ENCODE data around the gene RAB17.
A peak's percentile ranks its signal among the peaks of the same experiment; 100 is the strongest.

RAB17 gene

DNA sequence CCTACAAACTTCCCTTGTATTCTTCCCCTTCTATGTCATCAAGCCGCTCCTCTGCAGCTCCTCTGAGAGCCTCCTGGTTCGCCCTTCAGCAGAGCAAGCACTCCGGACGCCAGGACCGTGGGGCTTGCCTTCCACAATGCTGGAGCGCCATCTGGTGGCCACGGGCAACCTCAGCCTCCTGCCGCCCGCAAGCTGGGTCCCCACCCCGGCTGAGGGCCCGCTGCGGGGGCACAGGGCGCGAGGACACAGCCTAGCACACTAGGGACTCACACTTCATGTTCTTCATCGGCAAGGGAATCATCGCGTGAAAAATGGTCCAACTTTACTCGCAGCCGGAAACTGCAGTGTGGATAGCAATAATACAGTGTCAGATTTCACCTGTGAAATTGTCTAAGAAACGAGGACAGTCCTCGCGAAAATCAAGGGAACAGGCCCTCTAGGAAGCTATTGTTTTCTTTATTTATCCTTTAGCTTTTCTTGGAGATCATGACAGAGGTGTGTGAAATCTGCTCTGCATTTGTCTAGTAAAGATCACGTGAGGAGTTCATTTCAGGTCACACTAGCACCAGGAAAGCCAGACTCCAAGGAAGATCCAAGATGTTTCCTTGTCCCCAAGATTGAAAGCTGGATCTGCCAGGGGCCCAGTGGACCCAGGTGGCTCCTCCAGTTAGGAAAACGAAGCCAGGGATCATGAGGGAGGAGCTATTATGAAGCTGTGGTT lies 18.4 kb downstream of the RAB17 start:
- TF ChIP-seq, protein P1, sequence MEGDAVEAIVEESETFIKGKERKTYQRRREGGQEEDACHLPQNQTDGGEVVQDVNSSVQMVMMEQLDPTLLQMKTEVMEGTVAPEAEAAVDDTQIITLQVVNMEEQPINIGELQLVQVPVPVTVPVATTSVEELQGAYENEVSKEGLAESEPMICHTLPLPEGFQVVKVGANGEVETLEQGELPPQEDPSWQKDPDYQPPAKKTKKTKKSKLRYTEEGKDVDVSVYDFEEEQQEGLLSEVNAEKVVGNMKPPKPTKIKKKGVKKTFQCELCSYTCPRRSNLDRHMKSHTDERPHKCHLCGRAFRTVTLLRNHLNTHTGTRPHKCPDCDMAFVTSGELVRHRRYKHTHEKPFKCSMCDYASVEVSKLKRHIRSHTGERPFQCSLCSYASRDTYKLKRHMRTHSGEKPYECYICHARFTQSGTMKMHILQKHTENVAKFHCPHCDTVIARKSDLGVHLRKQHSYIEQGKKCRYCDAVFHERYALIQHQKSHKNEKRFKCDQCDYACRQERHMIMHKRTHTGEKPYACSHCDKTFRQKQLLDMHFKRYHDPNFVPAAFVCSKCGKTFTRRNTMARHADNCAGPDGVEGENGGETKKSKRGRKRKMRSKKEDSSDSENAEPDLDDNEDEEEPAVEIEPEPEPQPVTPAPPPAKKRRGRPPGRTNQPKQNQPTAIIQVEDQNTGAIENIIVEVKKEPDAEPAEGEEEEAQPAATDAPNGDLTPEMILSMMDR (conservative IDR thresholded peaks at IDR 0.05), result peak; percentile 96
- H3K27ac ChIP-seq, result peak overlapping the region; percentile 77

DNA sequence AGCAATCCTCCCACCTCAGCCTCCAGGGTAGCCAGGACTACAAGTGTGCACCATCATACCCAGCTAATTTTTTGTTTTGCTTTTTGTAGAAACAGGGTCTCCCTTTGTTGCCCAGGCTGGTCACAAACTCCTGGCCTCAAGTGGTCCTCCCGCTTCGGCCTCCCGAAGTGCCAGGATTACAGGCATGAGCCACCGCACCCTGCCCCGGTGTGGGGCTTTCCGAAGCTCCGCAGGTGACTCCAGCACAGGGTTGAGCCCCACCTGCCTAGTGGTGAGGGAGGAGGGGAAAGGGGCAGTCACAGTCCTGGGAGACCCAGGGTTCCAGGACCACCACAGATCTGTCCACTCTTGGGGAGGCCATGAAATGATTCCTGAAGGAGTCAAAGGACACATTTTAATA lies 19.0 kb downstream of the RAB17 start:
- TF ChIP-seq, protein P1 (conservative IDR thresholded peaks at IDR 0.05), result no peak
- H3K27ac ChIP-seq, result peak overlapping the region; percentile 77

DNA sequence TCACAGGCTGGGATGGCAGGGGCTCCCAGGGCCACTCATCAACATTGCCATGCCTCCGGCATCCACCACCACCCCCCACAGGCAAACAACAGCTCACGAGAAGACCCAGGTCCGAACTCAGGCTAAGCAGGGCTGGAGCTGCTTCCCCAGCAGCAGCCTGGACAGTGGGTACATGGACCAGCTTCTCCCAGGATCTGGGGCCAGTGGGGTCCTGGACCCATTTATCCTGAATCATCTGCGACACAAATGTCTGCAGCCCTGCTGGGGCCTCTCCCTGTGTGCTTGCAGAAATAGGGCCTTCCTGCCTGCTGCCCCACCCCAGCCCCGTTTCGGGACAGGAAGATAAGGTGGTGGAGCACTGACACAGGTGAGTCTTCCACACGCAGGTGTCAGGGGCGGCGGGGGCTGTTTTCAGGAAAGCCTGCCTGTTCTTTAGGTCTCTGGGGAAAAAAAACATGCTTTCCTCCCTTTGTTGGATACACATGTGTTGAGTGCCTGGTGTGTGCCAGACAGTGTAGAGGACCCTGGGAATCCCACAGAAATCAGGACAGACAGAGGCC lies 19.7 kb downstream of the RAB17 start:
- no peak overlapping the region for H3K27ac ChIP-seq
- TF ChIP-seq, protein P1 (conservative IDR thresholded peaks at IDR 0.05), result no peak

DNA sequence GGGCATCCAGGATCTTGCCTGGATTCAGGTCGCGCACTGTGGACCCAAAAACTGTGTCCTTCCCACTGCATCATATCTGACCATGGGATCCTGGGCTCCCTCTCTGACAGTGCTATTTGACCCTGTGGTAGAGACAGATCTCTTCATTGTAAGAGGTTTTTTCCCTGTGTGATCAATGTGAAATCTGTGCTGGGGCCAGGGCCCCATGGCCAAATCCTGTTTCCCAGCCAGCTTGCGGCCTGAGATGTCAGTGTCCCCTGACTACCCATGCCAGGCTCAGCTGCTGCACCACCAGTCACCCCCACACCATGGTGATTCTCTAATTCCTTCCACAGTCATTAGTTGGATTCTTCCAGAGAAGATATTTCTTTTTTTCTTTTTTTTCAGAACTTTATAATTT lies 20.6 kb downstream of the RAB17 start:
- H3K27ac ChIP-seq, result no peak overlapping the region
- TF ChIP-seq, protein P1 (conservative IDR thresholded peaks at IDR 0.05), result no peak

- TF ChIP-seq, protein P1 (conservative IDR thresholded peaks at IDR 0.05), result no peak
- H3K27ac ChIP-seq, result no peak overlapping the region
Observed at GRCh38 chr2:237569041-237569440, 21.5 kb downstream of the RAB17 start.

DNA sequence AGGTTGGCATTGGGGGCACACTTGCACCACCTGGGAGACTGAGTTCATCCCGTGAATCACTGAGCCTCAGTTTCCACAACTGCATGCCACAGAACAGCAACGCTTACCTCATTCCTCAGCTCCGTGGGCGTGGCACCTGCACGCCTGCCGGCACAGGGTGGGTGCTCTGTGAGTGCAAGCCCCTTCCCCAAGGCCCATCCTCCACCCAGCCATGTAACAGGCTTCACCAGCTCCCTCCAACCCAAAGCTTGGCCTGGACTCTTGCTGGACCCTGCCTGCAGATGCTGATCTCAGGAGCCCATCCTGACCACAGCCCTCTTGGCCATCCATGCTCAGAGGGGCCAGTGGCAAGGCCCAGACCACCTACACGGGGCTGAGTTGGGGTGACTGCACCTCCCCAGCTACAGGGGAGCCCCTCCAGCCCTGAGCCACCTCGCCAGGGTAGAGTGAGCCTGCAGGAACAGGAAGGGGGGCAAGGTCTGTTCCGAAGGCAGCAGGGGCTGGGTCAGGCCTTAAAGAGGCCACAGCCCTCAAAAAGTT lies 22.3 kb downstream of the RAB17 start:
- no peak overlapping the region for H3K27ac ChIP-seq
- TF ChIP-seq, protein P1 (conservative IDR thresholded peaks at IDR 0.05), result no peak

DNA sequence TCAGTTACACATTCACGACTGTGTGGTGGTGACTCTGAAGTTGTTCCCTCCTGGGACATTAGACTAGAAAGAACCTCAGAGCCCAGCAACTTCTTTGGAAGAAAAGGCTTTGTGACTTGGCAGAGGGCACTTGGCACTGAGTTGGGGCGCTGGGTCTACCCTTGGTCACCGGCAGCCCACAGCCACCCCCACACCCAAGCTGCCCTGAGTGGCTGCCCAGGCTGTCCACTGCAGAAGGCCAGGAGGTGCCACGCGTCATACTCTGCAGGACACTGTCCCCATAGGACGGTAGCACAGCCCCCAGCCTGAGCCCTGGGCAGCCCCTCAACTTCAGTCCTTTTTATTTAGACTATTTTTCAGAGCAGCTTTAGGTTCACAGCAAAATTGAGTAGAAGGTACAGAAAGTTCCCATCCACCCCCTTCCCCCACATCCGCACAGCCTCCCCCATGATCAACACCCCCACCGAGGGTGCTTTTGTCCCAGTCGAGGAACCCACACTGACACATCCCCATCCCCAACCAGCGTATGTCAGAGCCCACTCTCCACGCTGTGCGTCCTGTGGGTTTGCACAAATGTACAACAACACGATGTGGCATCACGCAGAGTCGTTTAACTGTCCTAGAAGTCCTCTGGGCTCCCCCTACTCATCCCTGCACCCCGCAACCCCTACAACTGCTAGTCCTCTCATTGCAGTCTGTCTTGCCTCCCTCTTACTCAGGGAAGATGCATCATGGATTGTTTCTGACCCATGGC lies 23.1 kb downstream of the RAB17 start:
- H3K27ac ChIP-seq, result no peak overlapping the region
- TF ChIP-seq, protein P1 (conservative IDR thresholded peaks at IDR 0.05), result no peak
